HG02588 (cell line): ENCODE measurements around the gene PLS1.
"Not testable (repeated sequence)": the region's sequence is repeated elsewhere in the genome, so short reads cannot be mapped to it uniquely, and the experiment has no call there.

Experiments
- ATAC-seq: cut with Tn5 transposase; IDR thresholded peaks from one replicate; pipeline ENCODE4 v1.9.1; 2021; ENCODE audit warnings: mild to moderate bottlenecking, moderate library complexity; ENCODE audit not compliant: unreplicated experiment

Gene PLS1

GRCh38 chr3:142752605-142753004 is 156.4 kb downstream of the PLS1 start:
- not testable (repeated sequence) for ATAC-seq

- ATAC-seq, result no peak
Measured at GRCh38 chr3:142754494-142754893, 158.3 kb downstream of the PLS1 start.
